ENCODE results near the gene SKP2.

Gene SKP2

GRCh38 chr5:36222620-36223019, 70.7 kb downstream of the SKP2 start:
- TF ChIP-seq CTCF (IDR thresholded peaks at IDR 0.05; ENCODE audit: borderline replicate concordance, control extremely low read depth, extremely low read depth, insufficient read depth, missing control alignments) = no peak
- DNase-seq (ENCODE audit: low spot score) = no peak
- in situ Hi-C loops (cut with MboI; ENCODE audit: low sequenced_read_pairs, unreplicated experiment) = no loop called here

- in situ Hi-C loops (cut with MboI; ENCODE audit: low sequenced_read_pairs, unreplicated experiment) = no loop called here
- no peak for TF ChIP-seq CTCF (IDR thresholded peaks at IDR 0.05; ENCODE audit: borderline replicate concordance, control extremely low read depth, extremely low read depth, insufficient read depth, missing control alignments)
- DNase-seq (ENCODE audit: low spot score) = no peak
These were observed 75.1 kb downstream of the SKP2 start for GRCh38 chr5:36227046-36227445.

- no peak for TF ChIP-seq CTCF (IDR thresholded peaks at IDR 0.05; ENCODE audit: borderline replicate concordance, control extremely low read depth, extremely low read depth, insufficient read depth, missing control alignments)
- in situ Hi-C loops (cut with MboI; ENCODE audit: low sequenced_read_pairs, unreplicated experiment) = no loop called here
These were observed 76.6 kb downstream of the SKP2 start for GRCh38 chr5:36228505-36228904.

GRCh38 chr5:36230151-36230790, 78.4 kb downstream of the SKP2 start:
- DNase-seq (ENCODE audit: low spot score) = no peak
- no peak for TF ChIP-seq CTCF (IDR thresholded peaks at IDR 0.05; ENCODE audit: borderline replicate concordance, control extremely low read depth, extremely low read depth, insufficient read depth, missing control alignments)
- in situ Hi-C loops (cut with MboI; ENCODE audit: low sequenced_read_pairs, unreplicated experiment) = no loop called here

More at GRCh38 chr5:36228505-36228904, 76.6 kb downstream of the SKP2 start:
- no peak for DNase-seq (ENCODE audit: low spot score)

GRCh38 chr5:36232533-36232932, 80.6 kb downstream of the SKP2 start:
- no peak for TF ChIP-seq CTCF (IDR thresholded peaks at IDR 0.05; ENCODE audit: borderline replicate concordance, control extremely low read depth, extremely low read depth, insufficient read depth, missing control alignments)
- in situ Hi-C loops (cut with MboI; ENCODE audit: low sequenced_read_pairs, unreplicated experiment) = no loop called here
- DNase-seq (ENCODE audit: low spot score) = no peak

Data from GM13976 (cell line).